GM12872 (cell line): ENCODE data around the gene TREX2.

ENCODE experiments used
- CTCF ChIP-seq: IDR thresholded peaks from 3 replicates; pipeline ENCODE4 v1.5.1; 2011; ENCODE audit warnings: low read depth, mild to moderate bottlenecking, low read length, moderate library complexity; ENCODE audit not compliant: insufficient read depth

TREX2 gene

GRCh38 chrX:153433161-153433680 is 12.6 kb downstream of the TREX2 start:
- TF ChIP-seq CTCF, result no peak

- no peak for TF ChIP-seq CTCF
These were observed 15.1 kb downstream of the TREX2 start for GRCh38 chrX:153430796-153431195.

- TF ChIP-seq CTCF, result no peak
These were observed 19.7 kb downstream of the TREX2 start for GRCh38 chrX:153426204-153426603.

GRCh38 chrX:153423652-153424051 is 22.2 kb downstream of the TREX2 start:
- no peak for TF ChIP-seq CTCF

- no peak for TF ChIP-seq CTCF
These were observed 24.0 kb downstream of the TREX2 start for GRCh38 chrX:153421856-153422255.

- TF ChIP-seq CTCF, result no peak
These were observed 24.8 kb downstream of the TREX2 start for GRCh38 chrX:153420851-153421599.

GRCh38 chrX:153417637-153418036 is 28.2 kb downstream of the TREX2 start:
- TF ChIP-seq CTCF, result no peak
